ENCODE measurements around the gene DLEC1. TPM values are rescaled to one million over a fixed set of nuclear protein-coding genes. Genes with fewer than 3 reads are reported as not detected.

Gene DLEC1
- total RNA-seq, 4 donors from 2014 or later: 0.19 to 0.42 (median 0.37) TPM

DNA sequence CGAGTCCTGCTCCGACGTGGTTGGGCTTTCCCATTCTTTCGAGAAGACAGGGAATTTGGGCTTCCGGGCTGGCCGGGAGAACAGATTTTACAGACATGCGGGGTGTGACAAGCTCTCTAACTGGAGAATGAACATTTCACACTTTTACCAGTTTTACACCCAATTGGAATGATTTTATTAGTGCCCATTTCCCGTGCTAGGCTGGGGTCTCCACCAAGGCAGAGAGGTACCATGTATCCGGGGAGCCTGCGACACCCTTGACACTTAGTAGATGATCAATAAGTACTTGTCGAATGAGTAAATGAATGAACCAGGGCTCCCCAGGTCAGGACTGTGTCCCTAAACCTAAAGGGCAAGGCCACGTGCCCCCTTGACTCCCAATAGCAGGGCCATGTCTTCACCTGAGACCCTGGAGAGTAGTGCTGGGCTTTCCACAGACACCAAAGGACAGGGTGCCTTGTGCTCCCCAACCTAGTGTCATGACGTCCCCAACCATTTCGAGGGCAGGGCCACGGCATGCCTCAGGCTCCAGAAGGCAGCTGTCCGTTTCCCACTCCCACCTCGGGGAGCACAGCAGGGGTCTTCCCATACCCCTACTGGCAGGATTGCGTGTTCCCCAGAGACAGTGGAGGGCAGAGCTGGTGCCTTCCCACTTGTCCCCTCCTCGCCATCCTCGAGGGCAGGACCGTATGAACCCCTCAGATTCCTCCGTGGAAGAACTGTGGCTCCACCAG lies 98.8 kb downstream of the DLEC1 start:
- intact Hi-C loops (cut with DNase I): loop anchor here (2.0 to 5.0 kb wide), 3 partner anchors 27 to 315 kb away; partner anchors contain the start of genes ACVR2B and OXSR1
- no peaks in the 10 kb centered on the region for H3K9me3 ChIP-seq
- DNase-seq (ENCODE audit: extremely low spot score): no peak
- H3K36me3 ChIP-seq: peaks cover 0 to 50% (median 41%) of the 10 kb centered on the region in 4 donors
- peak overlapping the region; percentile 92 to 97 (median 94) for H3K27ac ChIP-seq (replicated peaks in 1 of 4)
- H3K4me3 ChIP-seq: peak overlapping the region; percentile 94 to 98 (median 94)
- 24% methylated on average over 17 of the region's 22 CpGs for WGBS
- TF ChIP-seq POLR2A (IDR thresholded peaks at IDR 0.05; ENCODE audit: low read depth) (no peak), POLR2AphosphoS5 (IDR thresholded peaks at IDR 0.05) (no peak), EP300 (IDR thresholded peaks at IDR 0.05) (no peak)
- TF ChIP-seq, protein P1, sequence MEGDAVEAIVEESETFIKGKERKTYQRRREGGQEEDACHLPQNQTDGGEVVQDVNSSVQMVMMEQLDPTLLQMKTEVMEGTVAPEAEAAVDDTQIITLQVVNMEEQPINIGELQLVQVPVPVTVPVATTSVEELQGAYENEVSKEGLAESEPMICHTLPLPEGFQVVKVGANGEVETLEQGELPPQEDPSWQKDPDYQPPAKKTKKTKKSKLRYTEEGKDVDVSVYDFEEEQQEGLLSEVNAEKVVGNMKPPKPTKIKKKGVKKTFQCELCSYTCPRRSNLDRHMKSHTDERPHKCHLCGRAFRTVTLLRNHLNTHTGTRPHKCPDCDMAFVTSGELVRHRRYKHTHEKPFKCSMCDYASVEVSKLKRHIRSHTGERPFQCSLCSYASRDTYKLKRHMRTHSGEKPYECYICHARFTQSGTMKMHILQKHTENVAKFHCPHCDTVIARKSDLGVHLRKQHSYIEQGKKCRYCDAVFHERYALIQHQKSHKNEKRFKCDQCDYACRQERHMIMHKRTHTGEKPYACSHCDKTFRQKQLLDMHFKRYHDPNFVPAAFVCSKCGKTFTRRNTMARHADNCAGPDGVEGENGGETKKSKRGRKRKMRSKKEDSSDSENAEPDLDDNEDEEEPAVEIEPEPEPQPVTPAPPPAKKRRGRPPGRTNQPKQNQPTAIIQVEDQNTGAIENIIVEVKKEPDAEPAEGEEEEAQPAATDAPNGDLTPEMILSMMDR (IDR thresholded peaks at IDR 0.05): peak in 2 of 3 experiments; percentile 1 to 12
- peaks cover 29 to 61% (median 46%) of the 10 kb centered on the region in 4 donors for H3K4me1 ChIP-seq
- H3K27me3 ChIP-seq: no peaks in the 10 kb centered on the region

GRCh38 chr3:38138349-38139190 lies 99.6 kb downstream of the DLEC1 start, which contains the start of gene MYD88:
Gene MYD88, plus strand, starts transcription at chr3:38138661. Its CDS starts 40 bp downstream, at chr3:38138701.
- WGBS: under 1% methylated on average over 15 of the region's 65 CpGs
- intact Hi-C loops (cut with DNase I): loop anchor here (2.0 to 5.0 kb wide), 3 partner anchors 26 to 314 kb away; partner anchors contain the start of genes ACVR2B and OXSR1
- H3K9me3 ChIP-seq: no peaks in the 10 kb centered on the region
- H3K4me3 ChIP-seq: peak within 1 kb of the TSS; percentile 94 to 98 (median 94)
- H3K4me1 ChIP-seq: peaks cover 29 to 59% (median 46%) of the 10 kb centered on the region in 4 donors
- H3K27ac ChIP-seq (replicated peaks in 1 of 4): peak within 1 kb of the TSS; percentile 92 to 97 (median 94)
- no peaks in the 10 kb centered on the region for H3K27me3 ChIP-seq
- peak; percentile 56 to 80 for TF ChIP-seq POLR2AphosphoS5 (IDR thresholded peaks at IDR 0.05)
- no peak for TF ChIP-seq EP300 (IDR thresholded peaks at IDR 0.05)
- peak; percentile 97 for DNase-seq (ENCODE audit: extremely low spot score)
- peaks cover 0 to 42% (median 33%) of the 10 kb centered on the region in 4 donors for H3K36me3 ChIP-seq

DNA sequence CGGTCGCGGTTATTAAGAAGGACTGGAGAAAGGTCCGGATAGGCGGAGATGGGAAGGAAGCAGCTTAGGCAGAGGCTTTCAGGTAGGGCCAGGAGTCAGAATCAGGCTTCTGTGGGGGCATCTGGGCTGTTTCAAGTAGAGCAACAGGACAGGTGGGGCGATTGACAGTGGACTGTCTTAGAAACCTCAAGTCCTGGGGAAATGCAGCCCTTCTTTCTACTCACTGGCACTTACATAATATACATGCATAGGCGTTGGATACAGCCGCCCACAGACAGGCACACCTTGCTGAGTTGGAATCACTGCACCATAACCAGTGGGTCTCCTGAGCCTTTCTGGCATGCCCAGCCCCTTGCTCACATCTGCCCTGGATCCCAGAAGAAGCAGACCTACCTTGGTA lies 100.2 kb downstream of the DLEC1 start:
- no peaks in the 10 kb centered on the region for H3K27me3 ChIP-seq
- H3K4me3 ChIP-seq: peak overlapping the region; percentile 94 to 98 (median 94)
- no peaks in the 10 kb centered on the region for H3K9me3 ChIP-seq
- intact Hi-C loops (cut with DNase I): loop anchor here (2.0 to 5.0 kb wide), 3 partner anchors 26 to 313 kb away; partner anchors contain the start of genes ACVR2B and OXSR1
- peak overlapping the region; percentile 92 to 97 (median 94) for H3K27ac ChIP-seq (replicated peaks in 1 of 4)
- no peak for DNase-seq (ENCODE audit: extremely low spot score)
- H3K4me1 ChIP-seq: peaks cover 29 to 53% (median 46%) of the 10 kb centered on the region in 4 donors
- 6% methylated on average over 6 of the region's 8 CpGs for WGBS
- no peak for TF ChIP-seq POLR2A (IDR thresholded peaks at IDR 0.05; ENCODE audit: low read depth)
- no peak for TF ChIP-seq POLR2AphosphoS5 (IDR thresholded peaks at IDR 0.05)
- TF ChIP-seq, protein P1 (IDR thresholded peaks at IDR 0.05): no peak
- no peak for TF ChIP-seq EP300 (IDR thresholded peaks at IDR 0.05)
- H3K36me3 ChIP-seq: peaks cover 0 to 36% (median 27%) of the 10 kb centered on the region in 4 donors

GRCh38 chr3:38139652-38140051 lies 100.6 kb downstream of the DLEC1 start:
- TF ChIP-seq POLR2A (IDR thresholded peaks at IDR 0.05; ENCODE audit: low read depth) (no peak), EP300 (IDR thresholded peaks at IDR 0.05) (no peak), POLR2AphosphoS5 (IDR thresholded peaks at IDR 0.05) (no peak)
- TF ChIP-seq, protein P1 (IDR thresholded peaks at IDR 0.05): no peak
- Histone ChIP-seq H3K4me1 (peaks cover 29 to 48% (median 44%) of the 10 kb centered on the region in 4 donors), H3K36me3 (peaks cover 0 to 32% (median 22%) of the 10 kb centered on the region in 4 donors), H3K27me3 (no peaks in the 10 kb centered on the region), H3K27ac (replicated peaks in 1 of 4) (peak overlapping the region in 1 of 4 donors; percentile 97), H3K9me3 (no peaks in the 10 kb centered on the region), H3K4me3 (peak overlapping the region; percentile 94 to 98 (median 94))
- 94% methylated on average over 3 of the region's 7 CpGs for WGBS
- intact Hi-C loops (cut with DNase I): loop anchor here (2.0 to 5.0 kb wide), 3 partner anchors 25 to 313 kb away; partner anchors contain the start of genes ACVR2B and OXSR1
- DNase-seq (ENCODE audit: extremely low spot score): no peak

Data from esophagus muscularis mucosa (tissue), 4 donors.